Natural killer cell (primary cell): Measurements from ENCODE around the gene DUSP10. TPM values are rescaled to one million over a fixed set of nuclear protein-coding genes. Genes with fewer than 3 reads are reported as not detected.

Experiments
- ATAC-seq, 3 donors: fragments of 150-1000 bp in 2 of 3; fragments of 200-7000 bp in 1 of 3; cut with Tn5 transposase; 1 replicate in 1 of 3; 2 replicates in 2 of 3; pipeline ENCODE4 v1.10.0; 2021; ENCODE audit warnings: mild to moderate bottlenecking in 2 of 3, moderate library complexity in 2 of 3
- DNase-seq, 2 donors: peaks; one replicate each; pipeline versions ENCODE4 v3.0.0 to v3.0.0-alpha.2; 2013 to 2021; ENCODE audit warnings: mixed read lengths in 1 of 2
- H3K27ac ChIP-seq: one replicate; pipeline ENCODE4 v1.5.1; 2013; ENCODE audit warnings: mild to moderate bottlenecking, low read length
- H3K27me3 ChIP-seq: one replicate; pipeline ENCODE4 v1.6.1; 2013; ENCODE audit warnings: low read length; ENCODE audit not compliant: control insufficient read depth, insufficient read depth
- H3K36me3 ChIP-seq: one replicate; pipeline ENCODE4 v1.6.1; 2013; ENCODE audit warnings: low read length; ENCODE audit not compliant: control insufficient read depth, insufficient read depth
- H3K4me1 ChIP-seq: one replicate; pipeline ENCODE4 v1.6.1; 2013; ENCODE audit warnings: low read length; ENCODE audit not compliant: control insufficient read depth, insufficient read depth
- H3K4me3 ChIP-seq: one replicate; pipeline ENCODE4 v1.5.1; 2013; ENCODE audit warnings: low read length
- H3K9me3 ChIP-seq: one replicate; pipeline ENCODE4 v1.6.1; 2013; ENCODE audit warnings: low read length; ENCODE audit not compliant: control insufficient read depth, insufficient read depth
- H3K27ac Mint-ChIP-seq, 2 donors: one replicate each; pipeline ENCODE4 v1.8.0; 2022; ENCODE audit warnings: mild to moderate bottlenecking in 2 of 2, mixed read lengths in 2 of 2, moderate library complexity in 1 of 2
- H3K27me3 Mint-ChIP-seq, 2 donors: one replicate each; pipeline ENCODE4 v1.8.0; 2022; ENCODE audit warnings: low read depth in 2 of 2, mixed read lengths in 2 of 2
- H3K36me3 Mint-ChIP-seq: one replicate; pipeline ENCODE4 v1.8.0; 2022; ENCODE audit warnings: mixed read lengths
- H3K4me1 Mint-ChIP-seq, 2 donors: one replicate each; pipeline ENCODE4 v1.8.0; 2022; ENCODE audit warnings: mixed read lengths in 2 of 2
- H3K4me3 Mint-ChIP-seq: one replicate; pipeline ENCODE4 v1.8.0; 2022; ENCODE audit warnings: mild to moderate bottlenecking, moderate library complexity, mixed read lengths
- H3K9me3 Mint-ChIP-seq, 2 donors: one replicate each; pipeline ENCODE4 v1.8.0; 2022; ENCODE audit warnings: mixed read lengths in 2 of 2
- WGBS: methylation state at CpG from one replicate; pipeline ENCODE4 v1.1.7; 2013; ENCODE audit warnings: missing lambda C conversion rate; ENCODE audit not compliant: insufficient coverage; 5-methylcytosine and 5-hydroxymethylcytosine counted together
- intact Hi-C: fragments of 100-400 bp; cut with micrococcal nuclease; formaldehyde crosslinking; loops from one replicate; pipeline ENCODE4 v1.14.2; 2022
- total RNA-seq, 4 donors: library from RNA; stranded (reverse); fragments of 120-200 nt in 1 of 4; gene quantifications; one replicate each; pipeline versions ENCODE4 v1.2.3 to v1.2.4, GENCODE V29; 2013 to 2022
- TF ChIP-seq, protein P1 (sequence below): fragments of 200-600 bp; IDR thresholded peaks from one replicate; pipeline ENCODE4 v1.8.0; 2022; ENCODE audit warnings: antibody characterized with exemption

Gene DUSP10
- total RNA-seq, 3 donors from 2014 or later (not counting 1 experiment from before 2014, with no cell fraction given) = 109 to 231 (median 210) TPM

- Mint-ChIP-seq H3K9me3 (no peaks in the 10 kb centered on the region), H3K27me3 (no peaks in the 10 kb centered on the region), H3K27ac (no peak overlapping the region), H3K4me3 (no peak overlapping the region), H3K4me1 (peaks cover 18 to 27% of the 10 kb centered on the region in 2 donors), H3K36me3 (no peaks in the 10 kb centered on the region)
- no peak for ATAC-seq
- Histone ChIP-seq H3K27me3 (no peaks in the 10 kb centered on the region), H3K4me3 (no peak overlapping the region), H3K27ac (no peak overlapping the region), H3K4me1 (peaks cover 21% of the 10 kb centered on the region), H3K36me3 (no peaks in the 10 kb centered on the region), H3K9me3 (no peaks in the 10 kb centered on the region)
- intact Hi-C loops = no loop called here
- TF ChIP-seq, protein P1, sequence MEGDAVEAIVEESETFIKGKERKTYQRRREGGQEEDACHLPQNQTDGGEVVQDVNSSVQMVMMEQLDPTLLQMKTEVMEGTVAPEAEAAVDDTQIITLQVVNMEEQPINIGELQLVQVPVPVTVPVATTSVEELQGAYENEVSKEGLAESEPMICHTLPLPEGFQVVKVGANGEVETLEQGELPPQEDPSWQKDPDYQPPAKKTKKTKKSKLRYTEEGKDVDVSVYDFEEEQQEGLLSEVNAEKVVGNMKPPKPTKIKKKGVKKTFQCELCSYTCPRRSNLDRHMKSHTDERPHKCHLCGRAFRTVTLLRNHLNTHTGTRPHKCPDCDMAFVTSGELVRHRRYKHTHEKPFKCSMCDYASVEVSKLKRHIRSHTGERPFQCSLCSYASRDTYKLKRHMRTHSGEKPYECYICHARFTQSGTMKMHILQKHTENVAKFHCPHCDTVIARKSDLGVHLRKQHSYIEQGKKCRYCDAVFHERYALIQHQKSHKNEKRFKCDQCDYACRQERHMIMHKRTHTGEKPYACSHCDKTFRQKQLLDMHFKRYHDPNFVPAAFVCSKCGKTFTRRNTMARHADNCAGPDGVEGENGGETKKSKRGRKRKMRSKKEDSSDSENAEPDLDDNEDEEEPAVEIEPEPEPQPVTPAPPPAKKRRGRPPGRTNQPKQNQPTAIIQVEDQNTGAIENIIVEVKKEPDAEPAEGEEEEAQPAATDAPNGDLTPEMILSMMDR = no peak
- DNase-seq = no peak
These were observed 50.6 kb downstream of the DUSP10 start for GRCh38 chr1:221691261-221691660.

- Histone ChIP-seq H3K27ac (no peak overlapping the region), H3K4me1 (peaks cover 21% of the 10 kb centered on the region), H3K9me3 (no peaks in the 10 kb centered on the region), H3K27me3 (no peaks in the 10 kb centered on the region), H3K4me3 (no peak overlapping the region), H3K36me3 (no peaks in the 10 kb centered on the region)
- TF ChIP-seq, protein P1 = no peak
- Mint-ChIP-seq H3K27me3 (no peaks in the 10 kb centered on the region), H3K27ac (peak overlapping the region in 1 of 2 donors; percentile 84), H3K9me3 (no peaks in the 10 kb centered on the region), H3K4me1 (peaks cover 18 to 27% of the 10 kb centered on the region in 2 donors), H3K4me3 (no peak overlapping the region), H3K36me3 (no peaks in the 10 kb centered on the region)
- intact Hi-C loops = no loop called here
- ATAC-seq = no peak
- DNase-seq = no peak
- WGBS = no CpG with 5 or more reads among the region's 1 CpG
These were observed 51.0 kb downstream of the DUSP10 start for GRCh38 chr1:221690858-221691257.

DNA sequence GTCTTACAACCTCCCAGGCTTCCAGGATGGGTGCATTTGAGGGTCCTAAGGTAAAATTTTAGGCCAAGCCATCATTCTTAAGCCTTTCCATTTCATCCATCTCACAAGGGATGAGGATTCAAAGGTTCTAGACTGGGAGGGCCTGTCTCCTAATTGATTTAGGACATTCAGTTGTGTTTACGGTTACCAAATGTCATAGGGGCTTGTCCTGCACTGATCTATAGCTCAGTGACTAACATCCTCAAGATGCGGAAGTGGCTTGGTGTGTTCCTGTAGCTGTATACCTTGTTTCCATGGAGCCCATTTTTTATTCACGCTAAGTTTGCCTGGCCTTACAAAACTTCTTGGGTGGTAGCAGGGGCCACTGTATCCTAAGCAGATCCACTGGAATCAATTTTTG, 52.8 kb downstream of the DUSP10 start:
- ATAC-seq (peak; percentile 78 to 81 (median 79)), DNase-seq (peak in 1 of 2 donors; percentile 53)
- H3K27me3 ChIP-seq = no peaks in the 10 kb centered on the region
- intact Hi-C loops = loop anchor here (5.0 kb wide), 1 partner anchor 37 kb away; no protein-coding TSS in a partner anchor
- H3K9me3 ChIP-seq = no peaks in the 10 kb centered on the region
- Mint-ChIP-seq H3K27ac (peak overlapping the region; percentile 84 to 89), H3K9me3 (no peaks in the 10 kb centered on the region), H3K4me3 (peak overlapping the region; percentile 74), H3K27me3 (no peaks in the 10 kb centered on the region), H3K36me3 (no peaks in the 10 kb centered on the region), H3K4me1 (peaks cover 18 to 27% of the 10 kb centered on the region in 2 donors)
- H3K27ac ChIP-seq = peak overlapping the region; percentile 71
- H3K36me3 ChIP-seq = no peaks in the 10 kb centered on the region
- peaks cover 21% of the 10 kb centered on the region for H3K4me1 ChIP-seq
- WGBS = 75% methylated on average over 3 of the region's 3 CpGs
- H3K4me3 ChIP-seq = no peak overlapping the region
- TF ChIP-seq, protein P1 = no peak

- no peaks in the 10 kb centered on the region for H3K9me3 Mint-ChIP-seq
- Histone ChIP-seq H3K27me3 (no peaks in the 10 kb centered on the region), H3K9me3 (no peaks in the 10 kb centered on the region), H3K36me3 (no peaks in the 10 kb centered on the region), H3K27ac (peak overlapping the region; percentile 71), H3K4me3 (no peak overlapping the region), H3K4me1 (peaks cover 21% of the 10 kb centered on the region)
- TF ChIP-seq, protein P1 = no peak
- H3K4me3 Mint-ChIP-seq = peak overlapping the region; percentile 22
- peaks cover 18 to 27% of the 10 kb centered on the region in 2 donors for H3K4me1 Mint-ChIP-seq
- H3K27ac Mint-ChIP-seq = peak overlapping the region; percentile 84 to 89
- H3K27me3 Mint-ChIP-seq = no peaks in the 10 kb centered on the region
- DNase-seq = no peak
- intact Hi-C loops = loop anchor here (5.0 kb wide), 1 partner anchor 36 kb away; no protein-coding TSS in a partner anchor
- H3K36me3 Mint-ChIP-seq = no peaks in the 10 kb centered on the region
- 57% methylated on average over 1 of the region's 1 CpG for WGBS
- ATAC-seq = peak; percentile 35 to 43 (median 38)
These were observed 53.4 kb downstream of the DUSP10 start for GRCh38 chr1:221688488-221688843.
